HEK293T (cell line): Measurements from ENCODE around the gene NAGA.

Source experiments
- CTCF ChIA-PET: fragments of 350-600 bp; formaldehyde crosslinking; extraction: SDS; loops from one replicate; lab custom pipeline; 2021; ENCODE audit warnings: antibody characterized with exemption, inconsistent platforms; lab: Yijun Ruan, JAX
- POLR2A ChIA-PET: fragments of 350-600 bp; formaldehyde crosslinking; extraction: SDS; loops from one replicate; lab custom pipeline; 2020; ENCODE audit warnings: antibody characterized with exemption, inconsistent platforms; lab: Yijun Ruan, JAX
- DNase-seq: peaks from one replicate; pipeline ENCODE4 v3.0.0; 2012; ENCODE audit warnings: mixed read lengths; ENCODE audit errors: extremely low spot score
- ARNT ChIP-seq: fragments of 450-650 bp; IDR thresholded peaks from 2 replicates; pipeline ENCODE4 v1.6.1; 2017; ENCODE audit warnings: mild to moderate bottlenecking
- BHLHE40 ChIP-seq: fragments of 450-650 bp; IDR thresholded peaks from 2 replicates; pipeline ENCODE4 v1.6.1; 2016; ENCODE audit warnings: mild to moderate bottlenecking, moderate library complexity, borderline replicate concordance
- CTBP1 ChIP-seq: fragments of 450-650 bp; IDR thresholded peaks from 2 replicates; pipeline ENCODE4 v1.6.1; 2016; ENCODE audit warnings: borderline replicate concordance
- ELF4 ChIP-seq: fragments of 450-650 bp; IDR thresholded peaks from 2 replicates; pipeline ENCODE4 v1.6.1; 2017; ENCODE audit warnings: antibody characterized with exemption
- FOXA1 ChIP-seq: fragments of 450-650 bp; IDR thresholded peaks from 2 replicates; pipeline ENCODE4 v1.6.1; 2016; ENCODE audit warnings: mild to moderate bottlenecking
- FOXK2 ChIP-seq: fragments of 450-650 bp; IDR thresholded peaks from 2 replicates; pipeline ENCODE4 v1.6.1; 2016; ENCODE audit warnings: mild to moderate bottlenecking
- FOXM1 ChIP-seq: fragments of 450-650 bp; IDR thresholded peaks from 2 replicates; pipeline ENCODE4 v1.6.1; 2017; ENCODE audit warnings: mild to moderate bottlenecking, borderline replicate concordance
- HDGF ChIP-seq: fragments of 450-650 bp; IDR thresholded peaks from 2 replicates; pipeline ENCODE4 v1.6.1; 2017; ENCODE audit warnings: antibody characterized with exemption, borderline replicate concordance
- L3MBTL2 ChIP-seq: fragments of 450-650 bp; conservative IDR thresholded peaks from 2 replicates; pipeline ENCODE4 v1.6.1; 2016; ENCODE audit warnings: mild to moderate bottlenecking
- LEF1 ChIP-seq: fragments of 450-650 bp; IDR thresholded peaks from 2 replicates; pipeline ENCODE4 v1.6.1; 2017; ENCODE audit warnings: mild to moderate bottlenecking, borderline replicate concordance
- NFRKB ChIP-seq: fragments of 450-650 bp; IDR thresholded peaks from 2 replicates; pipeline ENCODE4 v1.6.1; 2016; ENCODE audit warnings: mild to moderate bottlenecking, moderate library complexity
- PKNOX1 ChIP-seq: fragments of 450-650 bp; IDR thresholded peaks from 2 replicates; pipeline ENCODE4 v1.6.1; 2016
- SP1 ChIP-seq: fragments of 450-650 bp; IDR thresholded peaks from 2 replicates; pipeline ENCODE4 v1.6.1; 2017
- SUZ12 ChIP-seq: fragments of 450-650 bp; IDR thresholded peaks from 2 replicates; pipeline ENCODE4 v1.6.1; 2016; ENCODE audit warnings: mild to moderate bottlenecking
- TARDBP ChIP-seq: fragments of 450-650 bp; IDR thresholded peaks from 2 replicates; pipeline ENCODE4 v1.6.1; 2016
- ZNF384 ChIP-seq: fragments of 450-650 bp; IDR thresholded peaks from 2 replicates; pipeline ENCODE4 v1.6.1; 2016

The NAGA gene

GRCh38 chr22:42026705-42027104 lies 43.9 kb downstream of the NAGA start:
- ChIA-PET POLR2A (no interaction called here), CTCF (no interaction called here)
- TF ChIP-seq HDGF (no peak), FOXK2 (no peak), CTBP1 (no peak), LEF1 (no peak), SP1 (no peak), L3MBTL2 (no peak), NFRKB (no peak), FOXA1 (no peak), ARNT (no peak), FOXM1 (no peak), PKNOX1 (no peak), BHLHE40 (no peak), ZNF384 (no peak), SUZ12 (no peak), ELF4 (no peak), TARDBP (no peak)

GRCh38 chr22:42025421-42025820 lies 45.2 kb downstream of the NAGA start:
- CTCF ChIA-PET, result no interaction called here
- no peak for TF ChIP-seq L3MBTL2
- TF ChIP-seq ELF4, result no peak
- no peak for TF ChIP-seq FOXM1
- TF ChIP-seq PKNOX1, result no peak
- no peak for TF ChIP-seq ARNT
- no peak for TF ChIP-seq BHLHE40
- no peak for TF ChIP-seq FOXA1
- no peak for TF ChIP-seq SP1
- no peak for TF ChIP-seq FOXK2
- no peak for TF ChIP-seq CTBP1
- no peak for TF ChIP-seq SUZ12
- TF ChIP-seq NFRKB, result no peak
- TF ChIP-seq HDGF, result no peak
- no peak for TF ChIP-seq LEF1
- DNase-seq, result no peak
- POLR2A ChIA-PET, result no interaction called here

More at GRCh38 chr22:42026705-42027104, 43.9 kb downstream of the NAGA start:
- DNase-seq, result no peak

- no peak for DNase-seq
- TF ChIP-seq ZNF384 (no peak), HDGF (no peak), ELF4 (no peak), ARNT (no peak), L3MBTL2 (no peak), FOXA1 (no peak), SUZ12 (no peak), LEF1 (no peak), BHLHE40 (no peak), PKNOX1 (no peak), TARDBP (no peak), FOXK2 (no peak), NFRKB (no peak), CTBP1 (no peak), FOXM1 (no peak)
- POLR2A ChIA-PET, result interaction anchor here (1.0 kb wide), 1 partner anchor 53 kb away, joined by 3 read pairs; the partner anchor contains the start of gene SEPTIN3
- CTCF ChIA-PET, result interaction anchor here (0.6 kb wide), 1 partner anchor 923 kb away, joined by 6 read pairs; no protein-coding TSS in a partner anchor
Measured at GRCh38 chr22:42022162-42022847, 48.3 kb downstream of the NAGA start.

GRCh38 chr22:42021571-42021970 lies 49.0 kb downstream of the NAGA start:
- ChIA-PET POLR2A (interaction anchor here (1.0 kb wide), 1 partner anchor 52 kb away, joined by 3 read pairs; the partner anchor contains the start of gene SEPTIN3), CTCF (interaction anchor here (0.6 kb wide), 1 partner anchor 924 kb away, joined by 6 read pairs; no protein-coding TSS in a partner anchor)
- DNase-seq, result no peak
- no peak for TF ChIP-seq HDGF
- TF ChIP-seq CTBP1, result no peak
- no peak for TF ChIP-seq SP1
- TF ChIP-seq FOXK2, result no peak
- no peak for TF ChIP-seq ZNF384
- no peak for TF ChIP-seq TARDBP
- TF ChIP-seq FOXM1, result no peak
- no peak for TF ChIP-seq FOXA1
- TF ChIP-seq L3MBTL2, result no peak
- TF ChIP-seq PKNOX1, result no peak
- no peak for TF ChIP-seq ARNT
- TF ChIP-seq SUZ12, result no peak
- TF ChIP-seq BHLHE40, result no peak
- TF ChIP-seq ELF4, result no peak
- no peak for TF ChIP-seq NFRKB
- TF ChIP-seq LEF1, result no peak

- POLR2A ChIA-PET, result no interaction called here
- CTCF ChIA-PET, result no interaction called here
- no peak for DNase-seq
- TF ChIP-seq HDGF, result no peak
- no peak for TF ChIP-seq SUZ12
- no peak for TF ChIP-seq FOXK2
- TF ChIP-seq L3MBTL2, result no peak
- no peak for TF ChIP-seq FOXA1
- no peak for TF ChIP-seq TARDBP
- no peak for TF ChIP-seq BHLHE40
- no peak for TF ChIP-seq ARNT
- no peak for TF ChIP-seq NFRKB
- TF ChIP-seq PKNOX1, result no peak
- no peak for TF ChIP-seq LEF1
- TF ChIP-seq ZNF384, result no peak
- TF ChIP-seq CTBP1, result no peak
- TF ChIP-seq SP1, result no peak
- no peak for TF ChIP-seq ELF4
Measured at GRCh38 chr22:42018224-42018623, 52.4 kb downstream of the NAGA start.
